ENCODE measurements around the gene ZFYVE9.

DNA sequence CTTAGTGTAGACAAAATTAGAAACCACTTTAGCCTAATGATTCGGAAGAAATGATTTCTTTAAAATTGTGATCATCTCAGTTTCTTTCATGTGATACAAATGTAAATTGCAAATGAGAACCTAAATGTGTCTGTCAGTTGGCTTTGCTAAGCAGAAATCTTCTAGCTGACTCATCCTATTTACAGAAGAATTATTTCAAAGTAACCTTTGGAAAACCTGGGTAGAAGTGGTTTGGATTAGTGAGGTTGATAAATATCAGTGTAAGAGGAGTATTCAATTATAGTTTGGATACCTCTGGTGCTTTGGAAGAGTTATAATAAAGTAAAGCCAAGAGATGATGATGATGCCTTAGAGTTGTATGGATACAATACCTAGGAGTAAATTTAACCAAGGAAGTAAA lies 186.7 kb downstream of the ZFYVE9 start:
- TF ChIP-seq CTCF (IDR thresholded peaks at IDR 0.05) (no peak), POLR2A (IDR thresholded peaks at IDR 0.05) (no peak)

Data from transverse colon (tissue), 3 donors.